Measurements from ENCODE around the gene XYLT1.

Gene XYLT1

DNA sequence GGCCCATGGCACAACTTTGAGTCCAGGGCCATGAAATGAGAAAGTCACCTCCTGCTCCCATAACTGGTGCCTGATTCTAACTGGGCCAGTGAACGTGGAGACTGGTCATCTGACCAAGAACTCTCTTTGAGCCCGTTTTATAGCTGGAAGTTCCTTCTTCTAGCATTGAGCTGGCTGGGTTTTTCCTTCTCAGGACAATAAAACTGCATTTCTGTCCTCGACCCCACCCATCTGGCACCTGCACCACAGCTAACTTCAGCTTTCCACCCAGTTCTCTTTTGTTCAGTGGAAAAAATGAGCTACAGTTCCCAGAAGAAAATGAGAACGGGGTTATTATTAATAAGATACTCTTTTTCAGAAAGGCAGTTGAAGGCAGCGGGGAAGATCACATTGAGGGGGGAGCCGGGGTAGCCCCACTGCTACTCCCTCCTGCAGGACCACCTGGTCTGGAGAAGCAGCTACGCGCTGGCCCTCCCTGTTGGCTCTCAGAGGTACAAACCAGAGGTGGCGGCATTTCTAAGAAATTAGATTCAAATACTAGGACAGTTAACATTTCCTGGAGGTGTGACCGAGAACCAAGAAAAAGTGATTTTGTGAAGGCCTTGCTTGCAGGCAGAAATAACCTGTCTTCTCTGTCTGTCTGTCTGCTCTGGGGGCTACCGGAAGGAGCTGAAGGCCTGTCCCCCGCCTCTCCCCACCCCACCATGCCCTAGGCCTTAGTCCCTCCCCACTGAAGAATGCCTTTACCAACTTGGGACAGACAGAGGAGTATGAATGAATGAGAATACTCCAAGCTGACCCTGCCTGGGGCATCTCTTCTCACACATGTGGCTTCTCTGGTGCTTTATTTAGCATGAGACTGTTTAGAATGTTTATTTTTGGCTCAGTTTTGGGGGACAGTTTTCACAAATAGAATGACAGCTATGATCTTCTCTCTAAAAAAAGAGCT is 123.9 kb downstream of the XYLT1 start:
- no peak overlapping the region for H3K4me3 ChIP-seq (ENCODE audit: control insufficient read depth, low read depth, low read length)
- no peak for TF ChIP-seq CTCF (IDR thresholded peaks at IDR 0.05; ENCODE audit: control insufficient read depth, insufficient read depth, low read depth, low read length, missing control alignments)
- no peak for DNase-seq (ENCODE audit: low read depth)

DNA sequence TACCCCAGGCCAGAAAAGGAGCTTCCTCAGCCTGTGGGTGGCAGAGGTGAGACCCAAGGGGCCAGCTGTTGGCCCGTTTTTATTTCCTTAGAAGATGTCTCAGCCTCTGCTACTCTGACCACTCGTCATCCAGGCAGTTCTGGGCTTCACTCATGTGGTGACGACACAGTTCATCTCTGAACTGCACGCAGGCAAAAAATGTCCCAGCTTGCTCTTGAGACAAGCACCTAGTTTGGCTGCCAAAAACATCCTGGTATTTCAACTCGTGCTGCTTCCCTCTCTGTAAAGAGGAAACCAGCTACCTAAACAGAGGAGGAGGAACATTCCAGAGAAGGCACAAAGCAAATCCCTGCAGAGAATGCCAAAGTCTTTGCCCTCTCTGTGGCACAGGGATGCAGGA is 125.7 kb downstream of the XYLT1 start:
- TF ChIP-seq CTCF (IDR thresholded peaks at IDR 0.05; ENCODE audit: control insufficient read depth, insufficient read depth, low read depth, low read length, missing control alignments), result no peak
- DNase-seq (ENCODE audit: low read depth), result no peak
- H3K4me3 ChIP-seq (ENCODE audit: control insufficient read depth, low read depth, low read length), result no peak overlapping the region

DNA sequence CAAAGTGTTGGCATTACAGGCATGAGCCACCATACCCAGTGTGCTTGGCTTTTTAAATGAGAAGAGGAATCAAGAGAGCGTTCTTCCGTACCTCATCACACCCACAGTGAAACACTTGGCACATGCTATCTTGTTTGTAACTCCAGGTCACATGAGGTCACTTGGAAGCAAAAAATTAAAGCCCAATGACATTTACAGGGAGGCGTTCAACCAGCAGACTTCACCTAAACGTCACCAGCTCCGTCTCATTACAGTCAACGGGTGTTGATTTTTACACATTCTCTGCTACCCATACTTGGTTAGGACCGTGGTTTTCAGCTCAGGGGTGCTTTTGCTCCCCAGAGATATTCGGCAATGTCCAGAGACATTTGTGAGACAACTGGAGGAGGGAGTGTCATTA is 127.0 kb downstream of the XYLT1 start:
- H3K4me3 ChIP-seq (ENCODE audit: control insufficient read depth, low read depth, low read length), result no peak overlapping the region
- DNase-seq (ENCODE audit: low read depth), result no peak
- no peak for TF ChIP-seq CTCF (IDR thresholded peaks at IDR 0.05; ENCODE audit: control insufficient read depth, insufficient read depth, low read depth, low read length, missing control alignments)

DNA sequence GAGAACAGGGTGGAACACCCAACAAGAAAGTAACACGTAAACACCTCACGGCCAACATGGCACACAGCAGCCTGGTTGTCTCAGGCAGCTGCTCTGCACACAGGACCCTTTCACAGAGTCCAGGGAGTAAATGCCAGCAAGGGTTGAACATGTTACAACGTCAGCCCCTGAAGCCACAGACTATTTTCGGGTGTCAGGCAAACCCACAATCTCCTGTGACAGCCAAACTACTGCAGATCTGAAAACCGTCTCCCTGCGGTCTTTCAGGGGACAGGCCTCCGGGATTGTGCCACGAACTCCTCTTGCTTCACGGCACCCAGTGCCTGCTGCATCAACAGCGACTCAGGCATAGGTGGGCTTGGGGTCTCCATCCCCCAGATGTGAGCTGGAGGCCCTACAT is 127.7 kb downstream of the XYLT1 start:
- DNase-seq (ENCODE audit: low read depth), result no peak
- TF ChIP-seq CTCF (IDR thresholded peaks at IDR 0.05; ENCODE audit: control insufficient read depth, insufficient read depth, low read depth, low read length, missing control alignments), result no peak
- no peak overlapping the region for H3K4me3 ChIP-seq (ENCODE audit: control insufficient read depth, low read depth, low read length)

DNA sequence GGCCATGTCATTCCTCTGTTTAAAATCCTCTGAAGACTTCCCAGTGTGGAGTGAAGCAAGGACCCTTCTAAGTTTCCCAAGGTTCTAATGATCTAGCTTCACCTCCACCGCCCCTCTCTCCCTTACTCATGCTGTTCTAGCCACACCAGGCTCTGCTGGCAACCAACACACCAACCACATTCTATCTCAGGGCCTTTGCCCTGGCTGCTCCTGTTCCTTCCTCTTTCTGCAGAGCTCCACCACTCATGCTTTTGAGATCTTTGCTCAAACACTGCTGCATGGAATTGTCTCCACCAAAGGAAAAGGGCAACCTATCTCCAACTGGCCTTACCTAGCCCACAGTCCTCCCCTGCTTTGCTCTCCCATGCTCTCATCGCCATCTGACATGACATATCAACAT is 128.7 kb downstream of the XYLT1 start:
- no peak overlapping the region for H3K4me3 ChIP-seq (ENCODE audit: control insufficient read depth, low read depth, low read length)
- no peak for DNase-seq (ENCODE audit: low read depth)
- TF ChIP-seq CTCF (IDR thresholded peaks at IDR 0.05; ENCODE audit: control insufficient read depth, insufficient read depth, low read depth, low read length, missing control alignments), result no peak

DNA sequence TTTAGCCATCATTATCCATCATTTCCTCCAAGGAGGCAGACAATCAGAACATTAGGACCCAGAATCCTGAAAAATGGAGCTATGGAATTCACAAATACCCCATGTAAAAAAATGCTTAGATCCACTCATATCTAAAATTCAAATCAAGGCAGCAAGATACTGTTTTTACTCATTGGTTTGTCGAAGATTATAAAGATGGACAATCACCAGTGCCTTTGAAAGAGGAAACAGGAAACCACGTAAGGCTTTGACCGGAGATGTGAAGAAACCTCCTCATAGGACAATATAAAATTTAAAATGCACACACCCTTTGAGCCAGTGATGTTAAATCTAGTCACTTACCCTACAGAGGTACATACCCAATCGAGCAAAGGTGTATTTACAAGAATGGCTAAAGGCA is 130.0 kb downstream of the XYLT1 start:
- TF ChIP-seq CTCF (IDR thresholded peaks at IDR 0.05; ENCODE audit: control insufficient read depth, insufficient read depth, low read depth, low read length, missing control alignments), result no peak
- DNase-seq (ENCODE audit: low read depth), result no peak
- no peak overlapping the region for H3K4me3 ChIP-seq (ENCODE audit: control insufficient read depth, low read depth, low read length)
